Activated CD8-positive, alpha-beta memory T cell treated with anti-CD3 and anti-CD28 coated beads, Interleukin-2, amount 10 ng/mL, durations not matched to agents 7 days and 5 days (primary cell): ENCODE data around the gene JAGN1. TPM values are rescaled to one million over a fixed set of nuclear protein-coding genes. Genes with fewer than 3 reads are reported as not detected.
A peak's percentile ranks its signal among the peaks of the same experiment; 100 is the strongest.
"Not testable (repeated sequence)": the region's sequence is repeated elsewhere in the genome, so short reads cannot be mapped to it uniquely, and the experiment has no call there.

ENCODE experiments used
- ATAC-seq: fragments of 150-1000 bp; cut with Tn5 transposase; one replicate; pipeline ENCODE4 v1.10.0; 2021; ENCODE audit warnings: moderate library complexity
- CTCF ChIA-PET: fragments of 350-600 bp; sonication (Branson Sonifier 250); formaldehyde crosslinking; loops from one replicate; lab custom pipeline; 2021; ENCODE audit warnings: antibody characterized with exemption; lab: Charles Lee
- DNase-seq: peaks from one replicate; pipeline ENCODE4 v3.0.0-alpha.2; 2020
- H3K27ac Mint-ChIP-seq: one replicate; pipeline ENCODE4 v1.8.0; 2021; ENCODE audit warnings: mild to moderate bottlenecking, mixed read lengths
- H3K27me3 Mint-ChIP-seq: one replicate; pipeline ENCODE4 v1.8.0; 2021; ENCODE audit warnings: mixed read lengths
- H3K36me3 Mint-ChIP-seq: one replicate; pipeline ENCODE4 v1.8.0; 2021; ENCODE audit warnings: mild to moderate bottlenecking, mixed read lengths
- H3K4me1 Mint-ChIP-seq: one replicate; pipeline ENCODE4 v1.8.0; 2021; ENCODE audit warnings: mixed read lengths
- H3K4me3 Mint-ChIP-seq: one replicate; pipeline ENCODE4 v1.8.0; 2021; ENCODE audit warnings: mild to moderate bottlenecking, moderate library complexity, mixed read lengths
- H3K9me3 Mint-ChIP-seq: one replicate; pipeline ENCODE4 v1.8.0; 2022; ENCODE audit warnings: low read depth, mixed read lengths
- total RNA-seq, 2 experiments: library from RNA; stranded (reverse); gene quantifications; one replicate each; pipeline ENCODE4 v1.2.3, GENCODE V29; 2021

JAGN1 gene
- total RNA-seq, 2 experiments from 2014 or later, result 27.9 to 44.0 TPM

GRCh38 chr3:9895715-9896114 lies 5.3 kb downstream of the JAGN1 start:
- CTCF ChIA-PET, H3K27me3 Mint-ChIP-seq, H3K27ac Mint-ChIP-seq, ATAC-seq, DNase-seq, H3K9me3 Mint-ChIP-seq, H3K4me3 Mint-ChIP-seq: not testable (repeated sequence)
- Mint-ChIP-seq H3K4me1 (peaks cover 32% of the 10 kb centered on the region), H3K36me3 (peaks cover 30% of the 10 kb centered on the region)

- CTCF ChIA-PET, result interaction anchor here (1.2 kb wide), 1 partner anchor 15 kb away, joined by 3 read pairs; no protein-coding TSS in a partner anchor
- Mint-ChIP-seq H3K36me3 (peaks cover 28% of the 10 kb centered on the region), H3K4me1 (peaks cover 32% of the 10 kb centered on the region)
- DNase-seq, H3K27ac Mint-ChIP-seq, H3K4me3 Mint-ChIP-seq, H3K9me3 Mint-ChIP-seq, ATAC-seq, H3K27me3 Mint-ChIP-seq: not testable (repeated sequence)
These were observed 6.5 kb downstream of the JAGN1 start for GRCh38 chr3:9896755-9897407.

- no peak overlapping the region for H3K4me3 Mint-ChIP-seq
- peak overlapping the region; percentile 4 for H3K27ac Mint-ChIP-seq
- H3K9me3 Mint-ChIP-seq, result no peaks in the 10 kb centered on the region
- DNase-seq (no peak), ATAC-seq (no peak)
- CTCF ChIA-PET, result interaction anchor here (1.2 kb wide), 1 partner anchor 14 kb away, joined by 3 read pairs; no protein-coding TSS in a partner anchor
- peaks cover 35% of the 10 kb centered on the region for H3K4me1 Mint-ChIP-seq
- H3K27me3 Mint-ChIP-seq, result no peaks in the 10 kb centered on the region
- peaks cover 22% of the 10 kb centered on the region for H3K36me3 Mint-ChIP-seq
These were observed 7.3 kb downstream of the JAGN1 start for GRCh38 chr3:9897408-9898372.

GRCh38 chr3:9898467-9899241 lies 8.2 kb downstream of the JAGN1 start:
- DNase-seq, result no peak
- peaks cover 37% of the 10 kb centered on the region for H3K4me1 Mint-ChIP-seq
- no peak for ATAC-seq
- H3K9me3 Mint-ChIP-seq, result no peaks in the 10 kb centered on the region
- peaks cover 13% of the 10 kb centered on the region for H3K36me3 Mint-ChIP-seq
- no peak overlapping the region for H3K4me3 Mint-ChIP-seq
- H3K27me3 Mint-ChIP-seq, result no peaks in the 10 kb centered on the region
- no peak overlapping the region for H3K27ac Mint-ChIP-seq
- CTCF ChIA-PET, result interaction anchor here (1.2 kb wide), 1 partner anchor 13 kb away, joined by 3 read pairs; no protein-coding TSS in a partner anchor

GRCh38 chr3:9899289-9899791 lies 8.9 kb downstream of the JAGN1 start:
- Mint-ChIP-seq H3K36me3 (peaks cover 6% of the 10 kb centered on the region), H3K4me1 (peaks cover 31% of the 10 kb centered on the region), H3K9me3 (no peaks in the 10 kb centered on the region), H3K27me3 (no peaks in the 10 kb centered on the region), H3K27ac (no peak overlapping the region), H3K4me3 (no peak overlapping the region)
- ATAC-seq (no peak), DNase-seq (no peak)
- CTCF ChIA-PET, result interaction anchor here (1.1 kb wide), 1 partner anchor 13 kb away, joined by 3 read pairs; no protein-coding TSS in a partner anchor

- not testable (repeated sequence) for H3K27ac Mint-ChIP-seq, H3K27me3 Mint-ChIP-seq
- CTCF ChIA-PET, result interaction anchor here (0.9 to 3.7 kb wide), 4 partner anchors 11 to 52 kb away, joined by 3 to 16 read pairs (median 3); partner anchors contain the start of gene CRELD1
These were observed 10.6 kb downstream of the JAGN1 start for GRCh38 chr3:9900965-9901415.

GRCh38 chr3:9901967-9902366 lies 11.6 kb downstream of the JAGN1 start:
- peak overlapping the region; percentile 25 for H3K27ac Mint-ChIP-seq
- H3K36me3 Mint-ChIP-seq, result no peaks in the 10 kb centered on the region
- no peaks in the 10 kb centered on the region for H3K27me3 Mint-ChIP-seq
- no peak overlapping the region for H3K4me3 Mint-ChIP-seq
- peak; percentile 69 for ATAC-seq
- H3K9me3 Mint-ChIP-seq, result no peaks in the 10 kb centered on the region
- peaks cover 25% of the 10 kb centered on the region for H3K4me1 Mint-ChIP-seq
- DNase-seq, result peak; percentile 59
- CTCF ChIA-PET, result interaction anchor here (0.9 to 3.7 kb wide), 4 partner anchors 10 to 61 kb away, joined by 3 to 16 read pairs (median 4); partner anchors contain the start of gene CRELD1

More at GRCh38 chr3:9900965-9901415, 10.6 kb downstream of the JAGN1 start:
- DNase-seq, H3K4me3 Mint-ChIP-seq, H3K36me3 Mint-ChIP-seq, ATAC-seq, H3K9me3 Mint-ChIP-seq: not testable (repeated sequence)
- peaks cover 25% of the 10 kb centered on the region for H3K4me1 Mint-ChIP-seq

- Mint-ChIP-seq H3K27ac (peak within 1 kb of the TSS; percentile 25), H3K4me3 (no peak within 1 kb of the TSS), H3K27me3 (no peaks in the 10 kb centered on the region), H3K4me1 (peaks cover 25% of the 10 kb centered on the region), H3K9me3 (no peaks in the 10 kb centered on the region), H3K36me3 (no peaks in the 10 kb centered on the region)
- peak; percentile 50 for ATAC-seq
- CTCF ChIA-PET, result interaction anchor here (0.9 to 3.7 kb wide), 5 partner anchors 9 to 62 kb away, joined by 3 to 16 read pairs (median 3); partner anchors contain the start of gene CRELD1
- DNase-seq, result no peak
These were observed 12.2 kb downstream of the JAGN1 start, which contains the start of gene IL17RE for GRCh38 chr3:9902372-9903237. Gene IL17RE (plus strand): TSS chr3:9902848. CDS start chr3:9902933, 85 bp downstream.

- H3K36me3 Mint-ChIP-seq, result no peaks in the 10 kb centered on the region
- no peak overlapping the region for H3K4me3 Mint-ChIP-seq
- CTCF ChIA-PET, result interaction anchor here (0.9 to 3.7 kb wide), 3 partner anchors 10 to 29 kb away, joined by 3 to 16 read pairs (median 3); partner anchors contain the start of gene CRELD1
- ATAC-seq, result peak; percentile 41
- H3K4me1 Mint-ChIP-seq, result peaks cover 25% of the 10 kb centered on the region
- no peak overlapping the region for H3K27ac Mint-ChIP-seq
- H3K9me3 Mint-ChIP-seq, result no peaks in the 10 kb centered on the region
- DNase-seq, result no peak
- no peaks in the 10 kb centered on the region for H3K27me3 Mint-ChIP-seq
These were observed 12.8 kb downstream of the JAGN1 start for GRCh38 chr3:9903238-9903624.

GRCh38 chr3:9903904-9904303 lies 13.5 kb downstream of the JAGN1 start:
- DNase-seq (no peak), ATAC-seq (no peak)
- no peak overlapping the region for H3K4me3 Mint-ChIP-seq
- H3K9me3 Mint-ChIP-seq, result no peaks in the 10 kb centered on the region
- H3K27ac Mint-ChIP-seq, result no peak overlapping the region
- no peaks in the 10 kb centered on the region for H3K27me3 Mint-ChIP-seq
- no peaks in the 10 kb centered on the region for H3K36me3 Mint-ChIP-seq
- CTCF ChIA-PET, result interaction anchor here (1.7 to 3.7 kb wide), 2 partner anchors 10 to 29 kb away, joined by 3 to 16 read pairs; partner anchors contain the start of gene CRELD1
- H3K4me1 Mint-ChIP-seq, result peaks cover 25% of the 10 kb centered on the region

GRCh38 chr3:9906480-9906879 lies 16.1 kb downstream of the JAGN1 start:
- ATAC-seq, result no peak
- H3K9me3 Mint-ChIP-seq, result no peaks in the 10 kb centered on the region
- no peak overlapping the region for H3K4me3 Mint-ChIP-seq
- CTCF ChIA-PET, result interaction anchor here (1.0 kb wide), 1 partner anchor 15 kb away, joined by 4 read pairs; no protein-coding TSS in a partner anchor
- peaks cover 25% of the 10 kb centered on the region for H3K4me1 Mint-ChIP-seq
- H3K27me3 Mint-ChIP-seq, result peaks cover 5% of the 10 kb centered on the region
- no peak for DNase-seq
- no peaks in the 10 kb centered on the region for H3K36me3 Mint-ChIP-seq
- H3K27ac Mint-ChIP-seq, result no peak overlapping the region
